HCEC 1CT (cell line): ENCODE results near the gene KCNMB2.
"Not testable (repeated sequence)": the region's sequence is repeated elsewhere in the genome, so short reads cannot be mapped to it uniquely, and the experiment has no call there.

Experiments
- DNase-seq: peaks from one replicate; pipeline ENCODE4 v3.0.0-alpha.2; 2017

Gene KCNMB2

GRCh38 chr3:178826435-178827123 is 290.3 kb downstream of the KCNMB2 start:
- DNase-seq: no peak

GRCh38 chr3:178827285-178827856 is 291.1 kb downstream of the KCNMB2 start:
- DNase-seq: no peak

DNA sequence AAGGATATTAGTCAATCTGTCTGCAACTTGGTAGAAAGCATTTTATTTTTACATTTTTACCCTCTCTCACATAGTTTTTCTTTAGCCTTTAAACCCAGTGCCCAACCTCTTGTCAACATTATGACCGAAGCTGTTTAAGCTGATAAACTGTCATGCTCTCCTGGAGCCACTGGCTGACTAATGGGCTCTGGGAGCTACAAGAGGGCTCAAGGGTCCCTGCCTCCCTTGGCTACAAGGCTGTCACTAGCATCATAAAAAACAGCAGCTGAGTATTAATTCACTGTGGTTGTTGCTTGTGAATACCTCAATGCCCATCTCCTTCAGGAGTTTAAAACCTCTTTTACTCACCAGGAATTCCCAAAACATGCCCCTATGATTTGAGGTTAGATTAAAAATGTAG is 297.5 kb downstream of the KCNMB2 start:
- DNase-seq: no peak

- no peak for DNase-seq
Observed at GRCh38 chr3:178835033-178835432, 298.8 kb downstream of the KCNMB2 start.

DNA sequence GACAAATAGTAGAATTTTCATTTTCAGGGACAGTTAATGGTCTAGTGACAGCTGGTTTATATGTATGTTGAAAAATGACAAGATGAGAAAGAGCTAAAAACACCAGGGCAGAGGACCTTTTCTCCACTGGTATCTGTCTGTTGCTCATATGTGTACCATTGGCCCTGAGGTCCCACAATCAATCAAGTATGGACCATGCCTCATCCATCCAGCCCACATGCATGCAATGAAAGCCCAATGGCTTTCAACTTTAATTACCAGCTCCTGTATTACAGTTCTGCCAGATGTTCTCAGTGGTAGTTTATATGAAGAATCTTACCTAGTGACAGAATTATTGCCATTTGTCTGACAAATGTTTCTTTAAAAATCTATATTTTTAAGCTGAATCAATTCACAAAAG is 301.3 kb downstream of the KCNMB2 start:
- DNase-seq: no peak

GRCh38 chr3:178840586-178840985 is 304.4 kb downstream of the KCNMB2 start:
- no peak for DNase-seq

GRCh38 chr3:178841011-178841410 is 304.8 kb downstream of the KCNMB2 start:
- DNase-seq: no peak

GRCh38 chr3:178844916-178845315 is 308.7 kb downstream of the KCNMB2 start:
- DNase-seq: no peak

DNA sequence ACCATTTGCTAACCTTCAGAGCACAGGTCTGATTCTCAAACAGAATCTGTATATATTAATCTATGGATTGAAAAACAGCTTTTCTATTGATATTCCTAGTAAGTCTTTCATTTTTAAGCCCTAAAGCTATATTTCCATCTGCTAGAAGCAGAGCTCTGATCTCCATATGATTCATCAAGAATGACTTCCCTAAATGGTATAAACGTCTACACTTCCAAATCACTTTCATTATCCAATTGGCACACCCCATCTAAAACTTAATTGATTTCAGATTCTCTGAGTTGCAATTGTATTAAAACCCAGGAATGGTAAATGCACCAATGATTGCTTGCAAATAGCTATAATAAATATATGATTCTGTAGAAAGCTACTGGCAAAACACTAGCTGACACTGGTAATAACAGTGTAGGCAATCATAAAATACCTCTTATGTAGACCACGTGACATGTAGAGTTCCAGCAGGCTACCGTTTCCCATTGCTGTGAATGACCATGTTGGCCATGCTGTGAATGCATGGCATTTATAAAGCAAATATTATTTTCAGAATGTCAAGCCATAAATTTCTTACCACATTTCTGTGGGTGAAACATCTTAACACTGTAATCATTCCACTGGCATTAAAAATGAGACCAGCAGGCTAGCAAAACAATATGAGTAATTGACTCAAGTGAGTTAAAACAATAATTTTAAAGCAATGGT is 309.3 kb downstream of the KCNMB2 start:
- DNase-seq: peak; percentile 30

- no peak for DNase-seq
Observed at GRCh38 chr3:178847190-178847589, 311.0 kb downstream of the KCNMB2 start.

DNA sequence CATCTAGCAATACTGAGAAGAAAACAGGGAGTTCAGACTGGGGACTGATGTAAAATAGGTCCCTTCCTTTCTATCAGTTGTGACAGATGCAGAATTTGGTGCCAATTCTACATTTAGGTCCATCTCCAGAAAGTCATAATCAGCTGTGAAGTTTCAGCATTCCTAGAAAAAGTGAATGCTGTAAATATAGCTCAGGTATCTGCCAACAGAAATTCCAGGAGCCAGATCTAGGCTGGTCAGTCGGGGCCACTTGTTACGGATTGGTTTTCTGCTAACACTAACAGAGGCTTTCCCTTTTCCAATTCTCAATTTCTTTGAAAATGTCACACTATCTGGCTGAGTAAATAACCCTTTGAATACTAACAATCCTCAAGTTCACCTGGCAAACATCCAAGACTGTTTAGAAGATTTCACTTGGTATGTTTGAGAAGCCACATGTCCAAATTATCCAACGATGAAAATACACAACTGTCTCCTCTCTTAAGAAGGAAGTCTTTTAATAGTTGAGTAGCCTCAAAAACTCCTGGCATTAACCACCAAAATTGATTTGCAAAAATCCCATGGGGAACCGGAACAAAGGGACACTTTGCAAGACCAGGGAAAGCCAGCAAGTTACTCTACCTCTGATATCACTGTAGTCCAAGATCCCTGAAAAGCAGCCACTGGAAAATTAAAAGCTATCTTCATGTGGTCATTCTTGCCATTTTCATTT is 313.1 kb downstream of the KCNMB2 start:
- no peak for DNase-seq

- DNase-seq: no peak
Observed at GRCh38 chr3:178850450-178851190, 314.4 kb downstream of the KCNMB2 start.

DNA sequence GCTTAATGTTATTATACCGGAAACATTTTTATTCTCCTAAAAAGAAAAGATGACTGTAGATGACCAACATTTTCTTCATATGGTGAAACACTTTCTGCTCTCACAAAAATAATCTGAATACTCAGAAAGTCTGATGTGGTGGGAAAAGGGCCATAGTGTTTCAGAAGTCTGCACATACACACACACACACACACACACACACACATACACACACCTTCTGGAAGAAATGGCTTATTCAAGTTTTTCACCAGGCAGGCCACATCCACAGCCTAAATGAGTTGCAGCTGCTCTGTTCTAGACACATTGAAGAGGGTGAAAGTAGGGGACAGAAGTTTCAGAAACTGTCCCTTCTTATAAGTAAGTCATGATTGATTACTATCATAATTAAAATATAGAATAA is 315.3 kb downstream of the KCNMB2 start:
- DNase-seq: no peak

GRCh38 chr3:178856804-178857203 is 320.6 kb downstream of the KCNMB2 start:
- no peak for DNase-seq

- DNase-seq: no peak
Observed at GRCh38 chr3:178859386-178859785, 323.1 kb downstream of the KCNMB2 start.

- DNase-seq: not testable (repeated sequence)
Observed at GRCh38 chr3:178859900-178860436, 323.7 kb downstream of the KCNMB2 start.

- no peak for DNase-seq
Observed at GRCh38 chr3:178868681-178869080, 332.4 kb downstream of the KCNMB2 start.

DNA sequence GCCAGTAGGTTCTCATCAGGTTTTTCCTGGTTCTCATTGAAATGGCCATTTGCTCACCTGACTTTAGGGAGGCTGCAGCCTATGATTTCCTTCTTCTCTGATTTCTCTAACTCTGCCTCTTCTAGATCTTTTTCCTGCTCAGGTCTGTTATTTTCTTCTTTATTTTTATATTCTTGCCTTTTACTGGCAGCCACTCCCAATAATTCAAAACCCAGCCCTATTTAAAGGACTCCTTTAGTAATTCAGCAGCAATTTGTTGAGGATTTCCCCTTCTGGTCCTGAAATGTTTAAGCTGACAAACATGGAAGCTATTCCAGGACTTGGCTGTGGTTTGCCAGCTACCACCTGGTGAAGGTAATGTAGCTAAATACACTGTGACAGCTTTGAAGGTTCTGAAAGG is 333.8 kb downstream of the KCNMB2 start:
- DNase-seq: no peak

GRCh38 chr3:178875157-178875556 is 338.9 kb downstream of the KCNMB2 start:
- DNase-seq: no peak

GRCh38 chr3:178875836-178876235 is 339.6 kb downstream of the KCNMB2 start:
- no peak for DNase-seq

DNA sequence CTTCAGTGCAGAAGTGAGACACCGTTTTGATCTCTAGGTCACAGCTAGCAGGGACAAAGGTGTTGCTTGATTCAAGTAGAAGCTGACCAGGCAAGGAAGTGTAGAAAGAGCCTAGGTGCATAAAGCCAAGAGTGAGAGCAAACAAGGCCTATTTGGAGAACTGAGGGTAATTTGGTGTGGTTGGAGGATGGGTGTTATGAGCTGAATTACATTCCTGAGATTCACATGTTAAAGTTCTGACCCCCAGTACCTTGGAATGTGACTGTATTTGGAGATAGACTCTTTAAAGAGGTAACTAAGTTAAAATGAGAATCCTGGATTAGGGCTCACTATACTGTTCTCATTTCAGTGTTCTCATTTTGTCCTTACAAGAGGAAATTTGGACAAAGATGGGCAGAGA is 344.0 kb downstream of the KCNMB2 start:
- DNase-seq: no peak
